Mesendoderm (in vitro differentiated cells): ENCODE measurements around the gene CARS1.

Source experiments
- DNase-seq: peaks from one replicate; pipeline ENCODE4 v3.0.0; 2013
- H2AK5ac ChIP-seq: 2 replicates; pipeline ENCODE4 v1.6.1; 2013; ENCODE audit warnings: low read length, inconsistent platforms
- H2BK120ac ChIP-seq: 2 replicates; pipeline ENCODE4 v1.6.1; 2013; ENCODE audit warnings: low read depth, mild to moderate bottlenecking, low read length, moderate library complexity, mixed read lengths
- H2BK15ac ChIP-seq: replicated peaks from 2 replicates; pipeline ENCODE4 v1.6.1; 2013; ENCODE audit warnings: low read depth, mild to moderate bottlenecking, moderate library complexity
- H2BK5ac ChIP-seq: 2 replicates; pipeline ENCODE4 v1.6.1; 2013; ENCODE audit warnings: low read length, inconsistent platforms
- H3K18ac ChIP-seq: 2 replicates; pipeline ENCODE4 v1.6.1; 2013; ENCODE audit warnings: mild to moderate bottlenecking, low read length, mixed read lengths
- H3K23ac ChIP-seq: one replicate; pipeline ENCODE4 v1.6.1; 2013; ENCODE audit warnings: low read length
- H3K27ac ChIP-seq: 2 replicates; pipeline ENCODE4 v1.5.1; 2013; ENCODE audit warnings: low read depth, mild to moderate bottlenecking, inconsistent platforms, low read length, moderate library complexity
- H3K27me3 ChIP-seq: 2 replicates; pipeline ENCODE4 v1.6.1; 2013; ENCODE audit warnings: low read length, control low read depth, mild to moderate bottlenecking, inconsistent platforms; ENCODE audit not compliant: insufficient read depth, poor library complexity
- H3K36me3 ChIP-seq: 2 replicates; pipeline ENCODE4 v1.6.1; 2013; ENCODE audit warnings: low read length, inconsistent platforms; ENCODE audit not compliant: control insufficient read depth, insufficient read depth
- H3K4ac ChIP-seq: one replicate; pipeline ENCODE4 v1.6.1; 2013; ENCODE audit warnings: low read depth, mild to moderate bottlenecking, low read length, moderate library complexity
- H3K4me1 ChIP-seq: 2 replicates; pipeline ENCODE4 v1.6.1; 2013; ENCODE audit warnings: low read depth, low read length, inconsistent platforms; ENCODE audit not compliant: control insufficient read depth
- H3K4me2 ChIP-seq: 2 replicates; pipeline ENCODE4 v1.6.1; 2013; ENCODE audit warnings: low read length
- H3K4me3 ChIP-seq: 2 replicates; pipeline ENCODE4 v1.5.1; 2013; ENCODE audit warnings: mild to moderate bottlenecking, low read length
- H3K56ac ChIP-seq: one replicate; pipeline ENCODE4 v1.6.1; 2013; ENCODE audit warnings: low read length
- H3K79me1 ChIP-seq: 2 replicates; pipeline ENCODE4 v1.6.1; 2013; ENCODE audit warnings: low read length, inconsistent platforms
- H3K79me2 ChIP-seq: 2 replicates; pipeline ENCODE4 v1.6.1; 2013; ENCODE audit warnings: mild to moderate bottlenecking, low read length; ENCODE audit not compliant: control insufficient read depth, insufficient read depth
- H3K9ac ChIP-seq: 2 replicates; pipeline ENCODE4 v1.6.1; 2013; ENCODE audit warnings: low read length, inconsistent platforms
- H4K5ac ChIP-seq: one replicate; pipeline ENCODE4 v1.6.1; 2013; ENCODE audit warnings: low read length
- H4K8ac ChIP-seq: one replicate; pipeline ENCODE4 v1.6.1; 2013; ENCODE audit warnings: low read depth, mild to moderate bottlenecking, control low read depth, low read length, moderate library complexity
- WGBS: extraction: QIAGEN DNeasy Blood & Tissue Kit; methylation state at CpG from one replicate; pipeline ENCODE4 v1.1.7; 2013; ENCODE audit warnings: low lambda C conversion rate, missing lambda C conversion rate; ENCODE audit not compliant: insufficient coverage; ENCODE audit errors: extremely low coverage; 5-methylcytosine and 5-hydroxymethylcytosine counted together

The CARS1 gene

DNA sequence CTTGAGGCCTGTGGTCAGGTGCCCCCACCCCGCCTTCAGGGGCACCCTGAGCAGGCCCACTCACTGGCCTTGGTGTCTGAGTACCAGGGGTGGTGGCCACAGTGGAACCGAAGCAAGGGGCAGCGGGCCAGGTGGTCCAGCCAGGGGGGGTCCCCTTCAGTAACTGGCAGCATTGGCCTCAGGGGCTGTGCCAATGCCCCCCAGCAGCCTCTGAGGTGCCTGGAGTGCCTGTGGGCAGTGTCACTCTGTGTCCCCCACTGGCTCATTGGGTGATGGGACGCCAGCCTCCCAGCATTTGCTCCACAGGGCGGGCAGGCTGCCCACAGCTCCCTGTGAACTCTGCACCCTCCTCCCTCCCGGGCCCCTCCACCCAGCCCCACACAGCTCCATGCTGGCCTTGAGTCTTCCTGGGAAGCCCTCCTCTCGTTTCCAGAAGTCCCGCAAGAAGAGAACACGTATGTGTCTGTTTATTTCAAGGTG lies 29.5 kb upstream of the CARS1 start:
- H3K79me2 ChIP-seq: no peaks in the 10 kb centered on the region
- no peaks in the 10 kb centered on the region for H3K4me1 ChIP-seq
- H3K27me3 ChIP-seq: no peaks in the 10 kb centered on the region
- H3K27ac ChIP-seq: no peak overlapping the region
- no peak overlapping the region for H2AK5ac ChIP-seq
- no peak overlapping the region for H3K9ac ChIP-seq
- no peak overlapping the region for H3K23ac ChIP-seq
- H3K36me3 ChIP-seq: no peaks in the 10 kb centered on the region
- no peak for DNase-seq
- H3K4me3 ChIP-seq: no peak overlapping the region
- H3K4ac ChIP-seq: no peak overlapping the region
- no peaks in the 10 kb centered on the region for H3K79me1 ChIP-seq
- H2BK120ac ChIP-seq: no peak overlapping the region
- H2BK5ac ChIP-seq: no peak overlapping the region
- WGBS: no CpG with 5 or more reads among the region's 9 CpGs
- no peak overlapping the region for H3K56ac ChIP-seq
- no peak overlapping the region for H3K4me2 ChIP-seq
- no peak overlapping the region for H4K8ac ChIP-seq
- H2BK15ac ChIP-seq: no peak overlapping the region
- no peak overlapping the region for H4K5ac ChIP-seq
- H3K18ac ChIP-seq: no peak overlapping the region

DNA sequence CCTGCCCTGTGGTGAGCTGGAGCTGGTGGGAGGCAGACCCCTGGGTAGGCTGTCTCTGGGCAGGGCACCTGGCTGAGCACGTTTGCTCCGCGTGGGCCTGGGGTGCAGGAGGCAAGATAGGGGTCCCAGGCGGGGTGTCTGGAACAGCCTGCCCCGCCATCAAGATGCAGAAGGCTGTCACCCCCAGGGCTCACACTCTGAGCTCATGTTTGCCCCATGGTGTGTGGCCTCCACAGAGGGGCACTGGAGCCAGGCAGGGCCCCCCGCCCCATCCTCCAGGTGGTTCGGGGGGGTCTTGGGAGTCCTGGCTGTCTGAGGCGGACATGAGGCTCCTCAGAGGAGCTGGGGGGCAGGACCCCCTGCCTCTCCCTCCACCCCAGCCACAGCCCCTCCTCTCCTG lies 28.9 kb upstream of the CARS1 start:
- no peak overlapping the region for H3K4me2 ChIP-seq
- H3K4me3 ChIP-seq: no peak overlapping the region
- no peaks in the 10 kb centered on the region for H3K27me3 ChIP-seq
- no peak overlapping the region for H3K4ac ChIP-seq
- H4K8ac ChIP-seq: no peak overlapping the region
- no peak overlapping the region for H4K5ac ChIP-seq
- no peaks in the 10 kb centered on the region for H3K36me3 ChIP-seq
- no peak overlapping the region for H2BK120ac ChIP-seq
- no peak overlapping the region for H3K9ac ChIP-seq
- H3K79me2 ChIP-seq: no peaks in the 10 kb centered on the region
- DNase-seq: no peak
- H3K79me1 ChIP-seq: no peaks in the 10 kb centered on the region
- no peak overlapping the region for H2BK5ac ChIP-seq
- no peak overlapping the region for H3K56ac ChIP-seq
- H2BK15ac ChIP-seq: no peak overlapping the region
- H3K23ac ChIP-seq: no peak overlapping the region
- no peak overlapping the region for H2AK5ac ChIP-seq
- H3K18ac ChIP-seq: no peak overlapping the region
- H3K4me1 ChIP-seq: no peaks in the 10 kb centered on the region
- WGBS: no CpG with 5 or more reads among the region's 8 CpGs
- H3K27ac ChIP-seq: no peak overlapping the region

DNA sequence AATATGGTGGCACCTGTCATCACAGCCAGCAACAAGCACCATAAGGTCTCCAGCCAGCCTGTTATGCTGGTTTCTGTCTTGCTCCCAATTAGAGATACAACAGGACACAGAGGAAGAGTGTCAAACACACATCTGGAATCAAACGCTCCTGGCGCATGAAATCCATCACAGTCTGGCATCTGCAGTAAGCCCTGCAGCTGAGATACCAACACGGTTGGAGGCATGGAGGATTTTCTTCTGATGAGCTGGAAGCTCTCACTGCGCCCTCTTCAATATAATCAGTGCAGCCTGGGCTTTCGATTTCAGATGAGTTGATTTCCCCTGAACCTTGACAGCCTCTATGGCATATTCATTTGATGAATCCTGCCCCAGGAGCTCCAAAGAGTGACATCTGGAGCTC lies 27.8 kb upstream of the CARS1 start:
- WGBS: no CpG with 5 or more reads among the region's 5 CpGs
- H4K5ac ChIP-seq: no peak overlapping the region
- H2BK5ac ChIP-seq: no peak overlapping the region
- no peaks in the 10 kb centered on the region for H3K27me3 ChIP-seq
- no peak overlapping the region for H3K27ac ChIP-seq
- H3K36me3 ChIP-seq: no peaks in the 10 kb centered on the region
- H3K9ac ChIP-seq: no peak overlapping the region
- no peak overlapping the region for H2BK15ac ChIP-seq
- no peak overlapping the region for H3K4me3 ChIP-seq
- no peak overlapping the region for H3K18ac ChIP-seq
- H3K4me2 ChIP-seq: no peak overlapping the region
- H3K79me1 ChIP-seq: no peaks in the 10 kb centered on the region
- H3K4me1 ChIP-seq: no peaks in the 10 kb centered on the region
- no peak overlapping the region for H2BK120ac ChIP-seq
- H3K23ac ChIP-seq: no peak overlapping the region
- H4K8ac ChIP-seq: no peak overlapping the region
- H3K56ac ChIP-seq: no peak overlapping the region
- no peak overlapping the region for H2AK5ac ChIP-seq
- no peak for DNase-seq
- H3K79me2 ChIP-seq: no peaks in the 10 kb centered on the region
- no peak overlapping the region for H3K4ac ChIP-seq

DNA sequence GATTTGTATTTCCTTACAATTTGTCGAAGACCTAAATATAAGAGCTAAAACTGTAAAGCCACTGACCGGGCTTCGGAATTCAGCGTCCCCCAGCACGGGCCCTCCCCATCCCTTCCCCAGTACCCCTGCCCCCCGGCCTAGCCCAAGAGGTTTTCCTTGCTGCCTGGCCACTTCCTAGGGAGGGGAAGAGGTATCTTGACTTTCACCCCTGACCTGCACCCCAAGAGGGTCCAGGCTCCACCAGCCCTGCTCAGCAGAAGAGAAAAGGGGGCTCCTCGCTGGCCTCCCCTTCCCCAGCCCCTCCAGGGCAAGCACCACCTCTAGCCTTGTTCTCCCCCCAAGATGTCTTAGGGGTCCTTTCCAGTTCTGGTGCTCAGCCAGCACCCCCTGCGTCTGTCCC lies 26.1 kb upstream of the CARS1 start:
- H3K18ac ChIP-seq: no peak overlapping the region
- H3K4me2 ChIP-seq: no peak overlapping the region
- no peaks in the 10 kb centered on the region for H3K27me3 ChIP-seq
- no peak overlapping the region for H3K4me3 ChIP-seq
- H3K79me2 ChIP-seq: no peaks in the 10 kb centered on the region
- H4K8ac ChIP-seq: no peak overlapping the region
- H3K56ac ChIP-seq: no peak overlapping the region
- H2BK5ac ChIP-seq: no peak overlapping the region
- no peak overlapping the region for H3K23ac ChIP-seq
- no peaks in the 10 kb centered on the region for H3K79me1 ChIP-seq
- no CpG with 5 or more reads among the region's 8 CpGs for WGBS
- no peak overlapping the region for H2BK120ac ChIP-seq
- DNase-seq: no peak
- H3K27ac ChIP-seq: no peak overlapping the region
- H2AK5ac ChIP-seq: no peak overlapping the region
- no peak overlapping the region for H4K5ac ChIP-seq
- no peak overlapping the region for H2BK15ac ChIP-seq
- no peaks in the 10 kb centered on the region for H3K4me1 ChIP-seq
- no peak overlapping the region for H3K9ac ChIP-seq
- no peak overlapping the region for H3K4ac ChIP-seq
- H3K36me3 ChIP-seq: no peaks in the 10 kb centered on the region

DNA sequence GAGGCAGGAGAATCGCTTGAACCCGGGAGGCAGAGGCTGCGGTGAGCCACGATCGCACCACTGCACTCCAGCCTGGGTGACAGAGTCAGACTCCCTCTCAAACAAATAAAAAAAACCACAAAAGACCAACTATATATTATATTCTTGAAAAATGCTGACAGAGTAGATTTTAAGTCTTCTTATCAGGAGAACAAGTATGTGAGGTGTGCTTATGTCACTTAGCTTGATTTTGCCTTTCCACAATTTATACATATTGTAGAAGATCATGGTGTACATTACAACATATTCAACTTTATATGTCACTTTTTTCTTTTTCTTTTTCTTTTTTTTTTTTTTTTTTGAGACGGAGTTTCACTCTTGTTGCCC lies 24.1 kb upstream of the CARS1 start:
- no peak overlapping the region for H4K8ac ChIP-seq
- H3K18ac ChIP-seq: no peak overlapping the region
- no peak for DNase-seq
- no peak overlapping the region for H3K56ac ChIP-seq
- H3K79me1 ChIP-seq: no peaks in the 10 kb centered on the region
- no peak overlapping the region for H2BK120ac ChIP-seq
- H3K27ac ChIP-seq: no peak overlapping the region
- H4K5ac ChIP-seq: no peak overlapping the region
- H3K4me2 ChIP-seq: no peak overlapping the region
- H2BK5ac ChIP-seq: no peak overlapping the region
- H3K4ac ChIP-seq: no peak overlapping the region
- H3K4me1 ChIP-seq: no peaks in the 10 kb centered on the region
- H3K79me2 ChIP-seq: no peaks in the 10 kb centered on the region
- no peaks in the 10 kb centered on the region for H3K27me3 ChIP-seq
- no peak overlapping the region for H3K4me3 ChIP-seq
- H3K36me3 ChIP-seq: no peaks in the 10 kb centered on the region
- no peak overlapping the region for H3K23ac ChIP-seq
- no CpG with 5 or more reads among the region's 6 CpGs for WGBS
- no peak overlapping the region for H2BK15ac ChIP-seq
- H2AK5ac ChIP-seq: no peak overlapping the region
- no peak overlapping the region for H3K9ac ChIP-seq

DNA sequence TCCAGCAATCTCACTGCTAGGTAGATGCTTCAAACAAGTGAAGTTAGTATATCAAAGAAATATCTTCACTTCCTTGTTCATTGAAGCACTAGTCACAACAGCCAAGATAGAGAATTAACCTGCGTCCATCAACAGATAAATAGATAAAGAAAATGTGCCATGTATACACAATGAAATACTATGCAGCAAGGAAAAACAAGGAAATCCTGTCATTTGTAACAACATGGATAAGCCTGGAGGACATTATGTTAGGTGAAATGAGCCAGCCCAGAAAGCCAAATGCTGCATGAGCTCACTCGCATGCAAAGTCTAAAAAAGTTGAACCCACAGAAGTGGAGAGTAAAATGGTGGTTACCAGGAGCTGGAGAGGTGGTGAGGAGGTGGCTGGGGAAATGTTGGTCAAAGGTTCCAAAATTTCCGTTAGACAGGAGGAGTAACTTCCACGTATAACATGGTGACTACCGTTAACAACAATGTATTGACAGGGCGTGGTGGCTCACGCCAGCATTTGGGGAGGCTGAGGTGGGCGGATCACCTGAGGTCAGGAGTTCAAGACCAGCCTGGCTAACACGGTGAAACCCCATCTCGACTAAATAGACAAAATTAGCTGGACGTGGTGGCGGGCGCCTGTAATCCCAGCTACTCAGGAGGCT lies 23.6 kb upstream of the CARS1 start:
- Histone ChIP-seq H3K56ac (no peak overlapping the region), H3K4ac (no peak overlapping the region), H3K18ac (no peak overlapping the region), H3K9ac (no peak overlapping the region), H4K8ac (no peak overlapping the region), H2BK120ac (no peak overlapping the region), H3K4me3 (no peak overlapping the region), H3K23ac (no peak overlapping the region), H3K27ac (no peak overlapping the region), H3K4me1 (no peaks in the 10 kb centered on the region), H3K79me2 (no peaks in the 10 kb centered on the region), H2BK5ac (no peak overlapping the region), H3K4me2 (no peak overlapping the region), H3K79me1 (no peaks in the 10 kb centered on the region), H2AK5ac (no peak overlapping the region), H3K27me3 (no peaks in the 10 kb centered on the region), H4K5ac (no peak overlapping the region), H2BK15ac (no peak overlapping the region), H3K36me3 (no peaks in the 10 kb centered on the region)
- no CpG with 5 or more reads among the region's 13 CpGs for WGBS
- no peak for DNase-seq
